Medulla oblongata (tissue), 1 donor: Measurements from ENCODE around the gene CEACAM21.

ENCODE experiments used
- DNase-seq: peaks from one replicate; pipeline ENCODE4 v3.0.0-alpha.2; 2015; ENCODE audit errors: extremely low spot score

Gene CEACAM21

DNA sequence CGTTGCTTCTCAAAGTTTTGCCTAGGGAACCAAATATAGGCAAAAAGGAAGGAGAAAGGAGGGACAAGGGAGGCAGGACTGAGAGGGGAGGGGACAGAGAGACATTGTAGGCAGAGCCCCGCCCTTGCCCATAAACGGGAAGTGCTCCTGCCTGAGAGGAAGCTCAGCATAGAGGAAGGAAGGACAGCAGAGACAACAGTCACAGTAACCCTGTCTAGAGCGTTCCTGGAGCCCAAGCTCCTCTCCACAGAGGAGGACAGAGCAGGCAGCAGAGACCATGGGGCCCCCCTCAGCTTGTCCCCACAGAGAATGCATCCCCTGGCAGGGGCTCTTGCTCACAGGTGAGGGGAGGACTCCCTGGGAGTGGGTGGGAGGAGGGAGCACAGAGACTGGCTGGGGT lies at the start of gene CEACAM21:
Gene CEACAM21 (plus strand): TSS at position 169 of the 400 bp plus-strand sequence. CDS start 109 bp downstream, at position 278.
- peak; percentile 80 for DNase-seq

DNA sequence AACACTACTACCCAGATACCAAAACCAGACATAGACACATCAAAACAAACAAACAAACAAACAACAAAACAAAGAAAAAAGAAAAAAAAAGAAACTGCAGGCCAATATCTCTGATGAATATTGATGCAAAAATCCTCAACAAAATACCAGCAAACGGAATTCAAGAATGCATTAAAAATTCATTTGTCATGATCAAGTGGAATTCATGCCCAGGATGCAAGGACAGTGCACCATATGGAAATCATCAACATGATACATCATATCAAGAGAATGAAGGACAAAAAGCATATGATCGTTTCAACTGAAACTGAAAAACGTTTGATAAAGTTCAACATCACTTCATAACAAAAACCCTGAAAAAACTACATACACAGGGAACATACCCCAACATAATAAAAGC lies 48.9 kb upstream of the CEACAM21 start:
- no peak for DNase-seq

DNA sequence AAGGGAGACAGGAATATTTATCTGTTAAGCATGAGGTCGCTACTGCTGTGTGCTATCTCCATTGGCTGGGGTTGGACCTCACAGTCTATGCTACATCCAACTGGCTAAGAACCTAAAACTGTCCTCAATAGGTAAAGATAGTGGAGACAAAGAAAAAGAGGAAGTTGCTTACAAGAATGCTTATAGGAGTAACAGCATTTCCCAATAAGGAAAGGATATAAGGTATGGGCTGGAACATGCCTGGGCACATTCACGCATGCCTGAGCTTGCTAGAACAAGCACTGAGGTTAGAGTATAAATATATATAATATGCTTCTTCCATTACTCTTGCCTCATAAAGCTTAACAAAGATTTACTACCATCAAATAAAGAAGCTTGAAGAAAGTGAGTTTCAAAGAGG lies 47.9 kb upstream of the CEACAM21 start:
- DNase-seq, result no peak

DNA sequence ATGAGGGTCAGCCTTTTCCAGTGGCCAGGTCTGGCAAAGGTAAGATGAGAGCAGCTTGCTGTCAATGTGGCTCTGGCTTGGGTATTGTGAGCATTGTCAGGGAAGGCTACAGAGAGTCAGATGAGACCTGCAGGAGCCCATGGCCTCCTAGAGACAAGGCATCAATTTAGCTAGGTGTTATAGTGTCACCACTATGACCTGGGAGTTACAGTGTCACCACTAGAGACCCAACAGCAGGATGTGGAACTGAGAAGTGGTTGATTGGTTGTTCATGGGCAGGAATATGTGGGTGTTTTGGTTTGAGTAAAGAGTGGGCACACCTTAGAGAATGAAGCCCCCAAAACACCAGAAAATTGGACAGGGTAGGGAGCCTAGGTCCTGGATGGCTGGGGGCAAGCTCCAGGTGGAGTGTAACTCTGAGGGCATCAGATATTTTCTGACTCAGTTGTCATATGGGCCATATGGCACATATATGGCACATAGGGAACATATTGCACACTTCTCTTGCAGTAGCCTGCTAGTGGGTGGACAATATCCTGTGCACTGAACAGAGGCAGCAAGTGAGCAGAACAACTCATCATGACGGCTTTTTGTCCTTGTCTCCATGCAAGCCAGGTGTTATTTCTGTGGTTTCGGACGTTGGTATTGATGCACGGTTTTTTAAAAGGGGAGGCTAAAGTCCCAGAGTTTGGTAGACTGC lies 46.3 kb upstream of the CEACAM21 start:
- DNase-seq, result no peak

DNA sequence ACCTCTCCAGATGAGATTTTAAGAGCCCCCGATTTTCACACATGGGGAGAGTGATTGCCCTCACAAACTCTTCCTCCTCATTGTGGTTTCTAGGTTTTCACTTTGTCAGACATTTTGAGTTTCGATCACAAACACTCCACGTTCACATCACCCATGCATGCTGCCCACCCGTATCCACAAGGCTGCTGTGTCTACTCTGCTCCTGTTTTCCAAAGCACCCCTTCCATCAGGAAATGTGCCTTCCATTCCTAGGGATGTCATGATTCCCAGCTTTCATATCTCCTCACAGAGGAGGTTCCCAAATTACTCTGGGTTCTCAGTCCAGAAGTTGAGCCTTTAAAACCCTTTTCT lies 45.8 kb upstream of the CEACAM21 start:
- no peak for DNase-seq

DNA sequence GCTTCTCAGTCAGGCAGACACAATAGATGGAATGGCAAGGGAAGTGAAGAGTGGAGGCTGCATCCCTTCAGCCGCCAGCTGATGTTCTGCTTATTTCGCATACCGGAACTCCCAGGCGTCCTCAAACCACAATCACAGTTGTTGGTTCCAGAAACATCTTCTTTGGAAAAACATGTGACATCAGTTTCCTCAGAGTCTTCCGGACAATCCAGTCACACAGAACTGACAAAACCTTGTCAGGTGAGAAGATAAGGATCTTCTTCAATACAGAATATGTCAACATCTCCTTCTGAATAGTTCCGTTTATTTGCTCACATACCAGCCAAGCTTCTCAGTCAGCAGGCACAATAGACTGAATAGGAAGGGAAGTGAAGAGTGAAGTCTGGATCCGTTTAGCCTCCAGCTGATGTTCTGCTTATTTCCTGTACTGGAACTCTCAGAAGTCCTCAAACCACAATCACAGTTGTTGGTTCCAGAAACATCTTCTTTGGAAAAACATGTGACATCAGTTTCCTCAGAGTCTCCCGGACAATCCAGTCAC lies 45.1 kb upstream of the CEACAM21 start:
- peak; percentile 72 for DNase-seq

DNA sequence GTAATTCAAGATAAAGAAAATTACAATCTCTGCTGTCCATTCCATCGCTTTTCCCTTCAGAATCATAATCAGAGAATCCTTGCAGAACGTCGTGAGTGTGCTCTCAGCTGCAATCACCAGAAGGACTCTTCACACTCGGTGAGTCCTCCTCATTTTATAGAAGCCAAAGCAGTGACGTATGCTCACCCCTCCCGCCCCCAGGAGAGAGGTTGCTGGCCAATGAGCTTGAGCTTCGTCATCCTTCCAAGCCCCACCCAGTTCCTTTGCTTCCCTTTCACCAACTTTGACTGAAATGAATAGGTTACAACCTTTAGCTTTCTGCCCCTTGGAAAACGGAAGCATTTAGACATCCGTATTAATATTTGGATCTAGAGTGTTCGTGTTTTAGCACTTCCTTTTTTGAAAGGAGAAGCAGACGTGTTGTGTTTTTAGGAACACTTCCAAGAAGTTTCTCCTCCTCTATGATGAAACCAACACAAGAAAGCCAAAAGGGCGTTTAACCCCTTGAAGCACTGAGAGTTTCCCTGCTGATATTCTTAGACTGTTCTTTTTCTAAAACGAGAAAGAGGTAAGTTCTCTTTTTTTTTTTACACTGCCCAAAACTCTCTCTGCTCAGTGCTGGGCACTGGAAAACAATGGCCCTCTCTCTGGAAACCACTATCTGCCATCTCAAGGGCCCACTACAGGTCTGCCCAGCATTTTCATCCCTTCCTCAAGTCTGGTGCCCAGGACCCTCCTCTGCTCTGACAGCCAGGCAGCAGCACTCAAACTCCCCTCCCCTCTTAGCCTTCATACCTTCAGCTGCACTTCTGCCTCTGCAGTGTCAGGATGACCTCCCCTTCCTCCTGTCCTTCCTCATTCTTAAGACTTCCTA lies 44.3 kb upstream of the CEACAM21 start:
- DNase-seq, result peak; percentile 83

DNA sequence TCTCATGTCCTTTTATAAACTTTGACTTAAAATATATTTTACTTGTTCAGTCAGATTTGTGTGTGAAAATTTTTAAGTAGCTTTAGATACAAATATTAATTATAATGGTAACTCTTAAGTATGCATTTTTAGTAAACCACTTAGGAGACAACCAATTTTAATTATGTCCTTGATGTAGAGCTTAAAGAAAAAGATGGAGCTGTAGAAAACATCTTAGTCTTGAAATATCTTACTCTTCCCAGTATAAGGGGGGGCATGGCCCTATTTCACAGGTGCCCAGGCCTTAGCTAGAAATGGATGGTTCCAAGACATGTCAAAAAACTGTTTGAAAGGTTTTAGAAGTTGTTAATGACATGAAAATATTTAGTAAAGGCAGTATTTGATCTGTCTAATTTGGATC lies 43.4 kb upstream of the CEACAM21 start:
- no peak for DNase-seq

DNA sequence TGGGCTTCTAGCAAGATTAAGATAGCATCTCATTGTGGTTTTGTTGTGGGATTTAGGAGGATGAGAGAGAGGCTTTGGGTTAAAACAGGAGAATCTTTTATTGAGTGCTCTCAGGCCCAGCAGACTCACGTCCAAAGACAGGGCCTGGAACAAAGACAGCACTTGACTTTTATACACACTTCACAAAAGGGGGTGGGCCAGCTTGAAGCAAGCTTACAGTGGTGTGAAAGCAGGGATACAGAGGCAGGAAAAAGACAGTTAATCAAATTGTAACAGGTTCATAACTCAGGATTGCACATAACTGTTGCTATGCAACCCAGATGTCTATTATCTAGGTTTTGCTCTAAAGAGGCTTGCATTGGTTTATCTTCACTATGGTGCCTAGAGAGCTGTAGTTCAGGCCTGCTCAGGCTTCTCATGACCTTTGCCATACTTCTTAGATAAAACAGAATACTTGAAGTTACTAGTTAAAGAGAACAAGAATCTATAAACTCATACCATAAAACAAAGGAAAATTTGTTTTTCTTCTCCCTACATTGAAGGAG lies 42.2 kb upstream of the CEACAM21 start:
- DNase-seq, result no peak

DNA sequence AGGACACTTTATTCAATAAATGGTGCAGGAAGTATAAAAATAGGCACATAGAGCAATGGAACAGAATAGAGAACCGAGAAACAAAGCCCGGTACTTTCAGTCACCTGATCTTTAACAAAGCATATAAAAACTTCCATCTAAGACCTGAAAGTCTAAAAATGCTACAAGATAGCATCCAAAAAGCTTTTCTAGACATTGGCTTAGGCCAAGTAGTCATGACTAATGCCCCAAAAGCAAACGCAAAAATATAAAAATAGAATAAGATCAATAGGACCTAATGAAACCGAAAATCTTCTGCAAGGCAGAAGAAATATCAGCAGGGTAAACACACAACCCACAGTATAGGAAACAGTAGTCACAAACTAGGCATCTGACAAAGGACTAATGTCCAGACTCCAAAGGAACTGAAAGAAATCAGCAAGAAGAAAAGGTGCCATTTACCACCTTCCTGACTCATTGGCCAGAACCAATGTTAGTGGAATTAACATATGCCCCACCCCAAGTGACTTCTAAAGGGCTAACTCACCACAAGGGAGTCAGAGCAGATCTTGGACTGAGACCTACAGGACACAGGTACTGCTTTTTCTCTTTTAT lies 40.8 kb upstream of the CEACAM21 start:
- peak; percentile 42 for DNase-seq

DNA sequence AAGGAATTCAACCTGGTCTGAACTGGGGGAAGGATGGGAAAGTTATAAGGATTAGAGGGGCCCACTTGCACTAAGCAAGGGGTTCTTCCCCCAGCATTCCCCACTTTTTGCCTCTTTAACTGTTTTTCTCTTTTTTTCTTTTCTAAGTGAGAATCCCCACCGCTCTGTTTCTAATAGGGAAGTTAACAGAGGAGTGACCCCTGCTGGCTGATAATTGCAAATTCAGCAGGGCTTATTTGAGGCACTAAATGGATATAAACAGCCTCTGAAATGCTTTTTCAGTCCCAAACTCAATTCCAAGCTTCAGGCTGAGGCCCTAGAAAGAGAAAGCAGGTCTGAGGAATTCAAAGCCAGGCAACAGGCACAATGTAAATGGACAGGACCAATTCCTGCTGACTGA lies 38.2 kb upstream of the CEACAM21 start:
- no peak for DNase-seq

DNA sequence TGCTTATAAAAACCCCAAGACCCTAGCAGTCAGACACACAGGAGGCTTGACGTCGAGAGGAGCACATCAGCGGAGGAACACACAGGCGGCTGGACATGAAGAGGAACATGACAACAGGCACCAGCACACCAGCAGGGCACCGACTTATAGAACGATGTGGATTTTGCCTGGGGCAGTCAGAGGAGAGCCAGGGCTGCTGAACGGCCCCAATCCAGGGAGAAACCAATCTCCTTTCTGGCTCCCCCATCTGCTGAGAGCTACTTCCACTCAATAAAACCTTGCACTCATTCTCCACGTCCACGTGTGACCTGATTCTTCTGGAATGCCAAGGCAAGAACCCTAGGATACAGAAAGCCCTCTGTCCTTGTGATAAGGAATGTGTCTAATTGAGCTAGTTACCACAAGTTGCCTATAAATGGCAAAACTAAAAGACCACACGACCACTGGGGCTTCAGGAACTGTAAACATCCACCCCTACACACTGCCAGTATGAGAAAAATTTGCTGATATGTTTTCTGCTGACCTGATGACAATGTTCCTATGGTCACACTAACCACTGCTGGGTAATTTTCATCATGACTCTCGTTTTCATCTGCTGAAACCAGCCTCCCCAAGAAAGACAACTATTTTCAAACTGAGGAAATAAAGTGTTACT lies 35.8 kb upstream of the CEACAM21 start:
- DNase-seq, result no peak

DNA sequence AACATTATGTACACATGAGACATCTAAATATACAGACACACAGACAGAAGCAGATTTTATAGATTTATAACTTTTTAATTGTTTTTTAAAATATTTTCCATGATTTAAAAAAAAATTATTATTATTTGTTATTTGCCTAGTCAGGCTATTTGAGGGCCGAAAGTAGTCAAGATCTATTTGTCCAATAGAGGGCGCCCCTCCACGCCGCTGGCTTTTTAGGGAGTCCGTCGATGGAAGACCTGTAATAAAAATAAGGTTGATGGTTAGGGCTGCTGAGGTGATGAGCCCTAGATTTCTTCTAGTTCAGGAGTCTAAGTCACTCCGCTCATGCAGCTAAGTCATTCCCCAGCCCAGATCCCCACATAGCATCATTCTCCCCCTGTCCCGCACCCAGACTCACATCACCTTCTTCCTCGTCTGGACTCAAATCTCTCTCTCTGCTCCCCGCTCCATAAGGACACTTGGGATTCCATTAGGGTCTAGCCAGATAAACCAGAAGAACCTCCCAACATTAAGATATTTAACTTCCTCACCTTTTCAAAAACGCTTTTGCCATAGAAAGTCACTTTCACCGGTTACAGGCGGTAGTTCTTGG lies 33.9 kb upstream of the CEACAM21 start:
- peak; percentile 54 for DNase-seq

DNA sequence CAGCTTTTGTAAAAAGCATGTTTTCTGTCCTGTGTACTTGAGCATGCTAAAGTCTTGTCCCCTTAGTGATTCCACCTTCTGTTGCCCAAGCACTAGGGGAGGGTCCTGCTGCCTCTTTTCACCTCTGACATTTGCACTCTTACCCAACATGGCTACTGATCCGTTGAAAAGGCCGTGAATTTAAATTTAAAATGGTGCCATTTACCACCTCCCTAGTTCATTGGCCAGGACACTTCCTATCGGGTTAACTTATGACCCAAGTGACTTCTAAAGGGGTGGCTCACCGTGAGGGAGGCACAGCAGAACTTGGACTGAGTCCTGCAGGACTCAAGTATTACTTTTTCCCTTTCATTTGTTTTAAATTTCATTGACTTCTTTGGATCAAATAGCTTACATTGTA lies 33.3 kb upstream of the CEACAM21 start:
- DNase-seq, result no peak

DNA sequence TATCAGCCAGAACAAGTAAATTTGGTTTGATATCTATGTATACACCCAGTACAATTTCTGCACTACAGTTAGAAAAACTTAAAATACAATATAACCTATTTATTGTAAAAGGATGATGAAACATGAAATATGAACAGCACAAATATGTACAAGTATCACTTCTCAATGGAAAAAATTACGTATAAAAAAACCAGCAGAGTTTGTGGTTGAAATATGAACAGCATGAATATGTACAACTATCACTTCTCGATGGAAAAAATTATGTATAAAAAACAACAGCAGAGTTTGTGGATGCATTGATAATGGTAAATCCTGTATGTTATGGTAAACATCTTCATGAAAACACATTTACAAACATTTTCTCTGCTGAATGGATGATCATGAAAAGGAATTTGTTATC lies 32.4 kb upstream of the CEACAM21 start:
- DNase-seq, result no peak

DNA sequence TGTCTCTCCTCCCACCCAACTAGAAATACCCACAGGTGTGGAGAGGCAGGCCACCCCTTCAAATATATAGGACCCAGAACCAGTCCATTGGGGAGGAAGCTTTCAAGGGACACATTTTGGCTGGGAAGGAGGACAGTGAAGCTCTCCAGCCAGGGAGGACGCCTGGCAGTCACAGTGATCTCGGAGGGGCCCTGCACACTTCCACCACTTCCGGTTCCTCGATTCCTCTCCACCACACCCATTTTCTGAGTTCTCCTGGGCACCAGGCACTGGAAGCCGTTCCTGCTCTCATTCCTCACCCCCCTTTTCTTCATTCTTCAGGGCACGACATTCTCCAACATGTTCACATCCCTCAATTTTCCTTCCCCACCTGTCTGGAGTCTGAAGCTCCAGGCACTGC lies 30.4 kb upstream of the CEACAM21 start:
- DNase-seq, result no peak

DNA sequence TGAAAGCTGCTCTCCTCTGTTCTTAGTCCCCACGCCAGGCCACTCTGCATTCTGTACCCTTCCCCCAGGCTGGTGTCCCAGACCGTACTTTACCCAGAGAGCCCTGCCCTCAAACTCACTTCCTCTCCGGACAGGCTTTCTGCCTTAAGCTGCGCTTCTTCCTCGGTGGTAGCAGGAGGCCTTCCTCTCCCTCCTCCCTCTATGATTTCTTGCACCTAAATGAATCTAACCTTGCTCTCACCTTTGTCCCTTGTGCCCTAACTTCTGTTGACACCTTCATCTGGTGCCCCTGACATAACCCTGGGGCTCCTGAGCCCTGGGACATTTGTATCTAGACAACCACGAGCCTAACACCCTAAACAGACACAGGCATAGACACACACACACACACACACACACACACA lies 29.6 kb upstream of the CEACAM21 start:
- peak; percentile 47 for DNase-seq

DNA sequence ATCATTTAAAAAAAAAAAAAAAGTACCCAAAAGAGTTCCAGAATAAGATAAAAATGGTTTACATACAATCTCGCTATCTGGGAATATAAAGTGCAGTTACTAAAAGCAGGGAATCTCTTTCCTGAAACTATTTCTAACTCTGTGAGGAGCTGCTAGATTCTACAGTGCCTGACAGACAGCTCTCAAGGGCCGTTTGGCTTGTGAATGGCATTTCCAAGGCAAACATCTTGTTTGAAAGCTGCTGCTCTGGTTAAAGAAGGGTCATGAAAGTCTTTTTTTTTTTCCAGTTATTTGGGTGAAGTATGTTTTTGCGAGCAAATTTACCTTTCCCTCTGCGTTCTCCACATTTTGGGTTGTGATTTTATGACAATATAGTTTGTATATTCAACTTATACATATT lies 29.0 kb upstream of the CEACAM21 start:
- no peak for DNase-seq

DNA sequence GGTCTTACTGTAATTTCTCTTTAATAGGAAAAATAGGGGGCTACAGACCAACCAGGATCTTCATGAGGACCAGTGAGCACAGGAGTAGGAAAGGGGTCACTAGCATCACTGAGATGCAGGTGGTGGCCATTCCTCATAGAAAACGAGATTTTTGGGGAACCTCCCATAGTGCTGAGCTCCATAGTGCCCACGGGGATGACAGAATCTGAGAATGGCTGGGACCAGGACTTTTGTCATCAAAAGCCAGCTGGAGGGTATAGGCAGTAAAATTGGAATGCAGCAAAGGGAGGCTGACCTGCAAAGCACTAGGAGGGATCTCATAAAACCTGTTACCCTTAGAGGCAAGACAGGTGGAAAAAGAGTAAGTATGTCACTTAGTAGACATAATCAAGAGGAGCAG lies 28.4 kb upstream of the CEACAM21 start:
- DNase-seq, result no peak

DNA sequence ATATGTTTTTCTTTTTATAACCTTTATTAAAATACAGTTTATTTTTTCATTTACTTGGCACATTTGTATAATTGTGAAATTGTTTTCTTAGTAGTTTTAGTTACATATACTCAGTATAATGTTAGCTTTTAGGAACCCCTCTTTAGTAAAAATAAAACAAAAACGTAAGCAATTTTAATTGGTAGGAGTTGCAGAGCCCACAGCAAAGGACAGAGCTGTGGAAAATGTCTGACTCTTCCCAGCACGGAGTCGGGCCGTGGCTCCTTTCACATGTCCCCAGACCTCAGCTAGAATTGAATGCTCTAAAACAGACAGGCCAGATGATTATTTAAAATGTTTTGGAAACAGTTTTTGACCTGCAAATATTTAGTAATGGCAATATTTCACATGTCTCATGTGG lies 27.9 kb upstream of the CEACAM21 start:
- no peak for DNase-seq

DNA sequence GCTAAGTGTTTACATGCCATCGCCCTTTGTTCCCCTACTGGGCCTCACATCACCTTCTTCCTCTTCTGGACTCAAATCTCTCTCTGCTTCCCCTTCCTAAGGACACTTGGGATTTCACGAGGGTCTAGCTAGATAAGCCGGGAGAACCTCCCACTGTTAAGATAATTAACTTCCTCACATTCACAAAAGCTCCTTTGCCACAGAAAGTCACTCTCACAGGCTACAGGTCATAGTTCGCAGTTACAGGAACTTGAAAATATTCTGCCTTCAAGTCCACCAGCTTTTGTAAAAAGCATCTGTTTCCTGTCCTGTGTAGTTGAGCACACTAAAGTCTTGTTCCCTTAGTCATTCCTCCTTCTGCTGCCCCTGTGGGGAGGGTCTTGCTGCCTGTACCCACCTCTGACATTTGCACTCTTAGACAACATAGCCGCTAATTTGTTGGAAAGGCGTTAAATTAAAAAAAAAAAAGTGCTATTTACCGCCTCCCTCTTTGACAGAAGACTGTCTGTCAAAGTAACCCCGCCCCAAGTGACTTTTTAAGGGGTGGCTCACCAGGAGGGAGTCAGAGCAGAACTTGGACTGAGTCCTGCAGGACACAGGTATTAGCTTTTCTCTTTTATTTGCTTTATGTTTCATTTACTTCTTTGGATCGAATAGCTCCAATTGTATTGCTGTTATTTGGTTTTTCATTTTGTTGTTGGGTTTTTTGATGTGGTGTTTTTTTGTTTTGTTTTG lies 26.8 kb upstream of the CEACAM21 start:
- DNase-seq, result peak; percentile 69
